Astrocyte (in vitro differentiated cells and primary cell): Measurements from ENCODE around the gene CACNA1A.

ENCODE experiments used
- CTCF ChIP-seq: IDR thresholded peaks from 2 replicates; pipeline ENCODE4 v1.5.1; 2011; ENCODE audit warnings: low read depth, mild to moderate bottlenecking, inconsistent platforms, low read length, moderate library complexity; ENCODE audit not compliant: insufficient read depth
- EZH2 ChIP-seq: IDR thresholded peaks from 2 replicates; pipeline ENCODE4 v1.6.1; 2012; ENCODE audit warnings: mild to moderate bottlenecking, low read length, inconsistent platforms; ENCODE audit not compliant: insufficient read depth

GRCh38 chr19:13267889-13268288 lies 238.4 kb downstream of the CACNA1A start:
- TF ChIP-seq CTCF (no peak), EZH2 (no peak)
